ENCODE results near the gene CUL1. TPM values are rescaled to one million over a fixed set of nuclear protein-coding genes. Genes with fewer than 3 reads are reported as not detected.

Gene CUL1
- total RNA-seq, 1 experiment from 2014 or later, result 94.4 TPM

- Histone ChIP-seq H3K4me1 (no peaks in the 10 kb centered on the region), H3K27ac (no peak overlapping the region), H3K4me3 (no peak overlapping the region), H3K27me3 (no peaks in the 10 kb centered on the region), H3K9me3 (replicated peaks) (no peaks in the 10 kb centered on the region), H3K36me3 (peaks cover 77% of the 10 kb centered on the region)
- DNase-seq, result no peak
Measured at GRCh38 chr7:148807436-148807835, 108.7 kb downstream of the CUL1 start.

- peaks cover 87% of the 10 kb centered on the region for H3K36me3 ChIP-seq
- no peak for DNase-seq
- no peaks in the 10 kb centered on the region for H3K27me3 ChIP-seq
- no peaks in the 10 kb centered on the region for H3K9me3 ChIP-seq (replicated peaks)
- no peak overlapping the region for H3K27ac ChIP-seq
- H3K4me3 ChIP-seq, result no peak overlapping the region
- H3K4me1 ChIP-seq, result no peaks in the 10 kb centered on the region
Measured at GRCh38 chr7:148809856-148810255, 111.2 kb downstream of the CUL1 start.

- no peak for DNase-seq
- Histone ChIP-seq H3K36me3 (peaks cover 88% of the 10 kb centered on the region), H3K27ac (no peak overlapping the region), H3K4me3 (no peak overlapping the region), H3K27me3 (no peaks in the 10 kb centered on the region), H3K9me3 (replicated peaks) (no peaks in the 10 kb centered on the region), H3K4me1 (no peaks in the 10 kb centered on the region)
Measured at GRCh38 chr7:148811892-148812291, 113.2 kb downstream of the CUL1 start.

GRCh38 chr7:148813890-148814289, 115.2 kb downstream of the CUL1 start:
- Histone ChIP-seq H3K27ac (no peak overlapping the region), H3K9me3 (replicated peaks) (no peaks in the 10 kb centered on the region), H3K27me3 (no peaks in the 10 kb centered on the region), H3K4me1 (no peaks in the 10 kb centered on the region), H3K4me3 (no peak overlapping the region), H3K36me3 (peaks cover 91% of the 10 kb centered on the region)
- no peak for DNase-seq

- H3K27ac ChIP-seq, result no peak overlapping the region
- no peaks in the 10 kb centered on the region for H3K4me1 ChIP-seq
- peaks cover 88% of the 10 kb centered on the region for H3K36me3 ChIP-seq
- DNase-seq, result no peak
- H3K27me3 ChIP-seq, result no peaks in the 10 kb centered on the region
- H3K4me3 ChIP-seq, result no peak overlapping the region
- no peaks in the 10 kb centered on the region for H3K9me3 ChIP-seq (replicated peaks)
Measured at GRCh38 chr7:148814922-148815559, 116.3 kb downstream of the CUL1 start.

GRCh38 chr7:148815612-148816011, 116.9 kb downstream of the CUL1 start:
- Histone ChIP-seq H3K4me3 (no peak overlapping the region), H3K4me1 (no peaks in the 10 kb centered on the region), H3K36me3 (peaks cover 82% of the 10 kb centered on the region), H3K27ac (no peak overlapping the region), H3K27me3 (no peaks in the 10 kb centered on the region), H3K9me3 (replicated peaks) (no peaks in the 10 kb centered on the region)
- no peak for DNase-seq

GRCh38 chr7:148819697-148820360, 121.1 kb downstream of the CUL1 start:
- H3K9me3 ChIP-seq (replicated peaks), result no peaks in the 10 kb centered on the region
- DNase-seq, result no peak
- no peaks in the 10 kb centered on the region for H3K27me3 ChIP-seq
- H3K4me1 ChIP-seq, result no peaks in the 10 kb centered on the region
- H3K4me3 ChIP-seq, result no peak overlapping the region
- H3K27ac ChIP-seq, result no peak overlapping the region
- peaks cover 61% of the 10 kb centered on the region for H3K36me3 ChIP-seq

GRCh38 chr7:148821422-148821821, 122.7 kb downstream of the CUL1 start:
- DNase-seq, result no peak
- H3K27me3 ChIP-seq, result no peaks in the 10 kb centered on the region
- H3K4me1 ChIP-seq, result no peaks in the 10 kb centered on the region
- no peaks in the 10 kb centered on the region for H3K9me3 ChIP-seq (replicated peaks)
- H3K4me3 ChIP-seq, result no peak overlapping the region
- H3K27ac ChIP-seq, result no peak overlapping the region
- H3K36me3 ChIP-seq, result peaks cover 63% of the 10 kb centered on the region

GRCh38 chr7:148824864-148825263, 126.2 kb downstream of the CUL1 start:
- peaks cover 64% of the 10 kb centered on the region for H3K36me3 ChIP-seq
- no peak overlapping the region for H3K27ac ChIP-seq
- H3K4me3 ChIP-seq, result no peak overlapping the region
- H3K4me1 ChIP-seq, result no peaks in the 10 kb centered on the region
- DNase-seq, result no peak
- H3K27me3 ChIP-seq, result no peaks in the 10 kb centered on the region
- no peaks in the 10 kb centered on the region for H3K9me3 ChIP-seq (replicated peaks)

GRCh38 chr7:148825338-148825737, 126.6 kb downstream of the CUL1 start:
- H3K27me3 ChIP-seq, result no peaks in the 10 kb centered on the region
- no peak for DNase-seq
- no peak overlapping the region for H3K4me3 ChIP-seq
- no peaks in the 10 kb centered on the region for H3K9me3 ChIP-seq (replicated peaks)
- no peak overlapping the region for H3K27ac ChIP-seq
- no peaks in the 10 kb centered on the region for H3K4me1 ChIP-seq
- H3K36me3 ChIP-seq, result peaks cover 66% of the 10 kb centered on the region

GRCh38 chr7:148828965-148829364, 130.3 kb downstream of the CUL1 start:
- Histone ChIP-seq H3K9me3 (replicated peaks) (no peaks in the 10 kb centered on the region), H3K27me3 (no peaks in the 10 kb centered on the region), H3K4me3 (no peak overlapping the region), H3K4me1 (no peaks in the 10 kb centered on the region), H3K36me3 (peaks cover 70% of the 10 kb centered on the region), H3K27ac (no peak overlapping the region)
- no peak for DNase-seq

GRCh38 chr7:148830897-148831692, 132.4 kb downstream of the CUL1 start:
- Histone ChIP-seq H3K9me3 (replicated peaks) (no peaks in the 10 kb centered on the region), H3K36me3 (peaks cover 56% of the 10 kb centered on the region), H3K4me1 (no peaks in the 10 kb centered on the region), H3K27ac (no peak overlapping the region), H3K4me3 (no peak overlapping the region), H3K27me3 (no peaks in the 10 kb centered on the region)
- DNase-seq, result no peak

- H3K9me3 ChIP-seq (replicated peaks), result no peaks in the 10 kb centered on the region
- peaks cover 56% of the 10 kb centered on the region for H3K36me3 ChIP-seq
- DNase-seq, result no peak
- no peak overlapping the region for H3K27ac ChIP-seq
- no peaks in the 10 kb centered on the region for H3K4me1 ChIP-seq
- H3K27me3 ChIP-seq, result no peaks in the 10 kb centered on the region
- no peak overlapping the region for H3K4me3 ChIP-seq
Measured at GRCh38 chr7:148831782-148832181, 133.1 kb downstream of the CUL1 start.

- peaks cover 54% of the 10 kb centered on the region for H3K36me3 ChIP-seq
- H3K27me3 ChIP-seq, result no peaks in the 10 kb centered on the region
- DNase-seq, result no peak
Measured at GRCh38 chr7:148834605-148835004, 135.9 kb downstream of the CUL1 start.

GRCh38 chr7:148835854-148836253, 137.2 kb downstream of the CUL1 start:
- no peaks in the 10 kb centered on the region for H3K9me3 ChIP-seq (replicated peaks)
- no peak for DNase-seq
- no peaks in the 10 kb centered on the region for H3K4me1 ChIP-seq
- H3K4me3 ChIP-seq, result no peak overlapping the region
- H3K27me3 ChIP-seq, result no peaks in the 10 kb centered on the region
- peaks cover 56% of the 10 kb centered on the region for H3K36me3 ChIP-seq
- no peak overlapping the region for H3K27ac ChIP-seq

More at GRCh38 chr7:148834605-148835004, 135.9 kb downstream of the CUL1 start:
- H3K4me1 ChIP-seq, result no peaks in the 10 kb centered on the region
- H3K9me3 ChIP-seq (replicated peaks), result no peaks in the 10 kb centered on the region
- H3K27ac ChIP-seq, result no peak overlapping the region
- H3K4me3 ChIP-seq, result no peak overlapping the region

Data from SJCRH30 (cell line).